Caco-2 (cell line): Measurements from ENCODE around the gene ITGB6. TPM values are rescaled to one million over a fixed set of nuclear protein-coding genes. Genes with fewer than 3 reads are reported as not detected.

ENCODE experiments used
- BruUV-seq: library from RNA; stranded (reverse); fragments of 400-500 nt; replicated peaks from 2 replicates; lab custom pipeline; 2021; lab: Mats Ljungman, UMichigan
- CTCF ChIA-PET: fragments of 300-600 bp; sonication (Branson Sonifier 250); formaldehyde crosslinking; loops from one replicate; lab custom pipeline; 2022; ENCODE audit warnings: antibody characterized with exemption; lab: Charles Lee
- POLR2A ChIA-PET: fragments of 300-600 bp; sonication (Branson Sonifier 250); formaldehyde crosslinking; loops from one replicate; lab custom pipeline; 2022; ENCODE audit warnings: antibody characterized with exemption; lab: Charles Lee
- DNase-seq, 2 experiments: peaks; one replicate each; pipeline versions ENCODE4 v3.0.0 to v3.0.0-alpha.2; 2020 to 2022
- H3K27me3 ChIP-seq: replicated peaks from 2 replicates; pipeline ENCODE4 v1.6.0; 2011; ENCODE audit warnings: low read length; ENCODE audit not compliant: control insufficient read depth, insufficient read depth
- H3K36me3 ChIP-seq: 2 replicates; pipeline ENCODE4 v1.5.1; 2011; ENCODE audit warnings: low read length; ENCODE audit not compliant: control insufficient read depth, insufficient read depth
- H3K4me1 ChIP-seq: fragments of 250-450 bp; sonication (Bioruptor Pico); 2 replicates; pipeline ENCODE4 v1.5.1; 2020; ENCODE audit warnings: mild to moderate bottlenecking
- H3K4me3 ChIP-seq: 2 replicates; pipeline ENCODE4 v1.5.1; 2011; ENCODE audit warnings: low read depth, mild to moderate bottlenecking, control low read depth, low read length
- H3K9me3 ChIP-seq: fragments of 250-450 bp; sonication (Bioruptor Pico); 2 replicates; pipeline ENCODE4 v1.5.1; 2020; ENCODE audit warnings: mild to moderate bottlenecking, moderate library complexity
- H3K27ac Mint-ChIP-seq: one replicate; pipeline ENCODE4 v1.8.0; 2022; ENCODE audit warnings: mixed read lengths; ENCODE audit not compliant: unreplicated experiment
- H3K27me3 Mint-ChIP-seq: one replicate; pipeline ENCODE4 v1.8.0; 2022; ENCODE audit warnings: mixed read lengths; ENCODE audit not compliant: insufficient read depth, unreplicated experiment
- H3K36me3 Mint-ChIP-seq: one replicate; pipeline ENCODE4 v1.8.0; 2022; ENCODE audit warnings: mild to moderate bottlenecking, mixed read lengths; ENCODE audit not compliant: insufficient read depth, unreplicated experiment
- H3K4me1 Mint-ChIP-seq: one replicate; pipeline ENCODE4 v1.8.0; 2022; ENCODE audit warnings: low read depth, mixed read lengths; ENCODE audit not compliant: unreplicated experiment
- H3K4me3 Mint-ChIP-seq: one replicate; pipeline ENCODE4 v1.8.0; 2022; ENCODE audit warnings: mild to moderate bottlenecking, moderate library complexity, mixed read lengths; ENCODE audit not compliant: unreplicated experiment
- H3K9me3 Mint-ChIP-seq: one replicate; pipeline ENCODE4 v1.8.0; 2022; ENCODE audit warnings: mixed read lengths; ENCODE audit not compliant: unreplicated experiment
- intact Hi-C: fragments of 100-400 bp; cut with micrococcal nuclease; formaldehyde crosslinking; loops from one replicate; pipeline ENCODE4 v1.10.0; 2022; ENCODE audit not compliant: unreplicated experiment
- total RNA-seq: library from RNA; stranded (reverse); gene quantifications from 2 replicates; pipeline ENCODE4 v1.2.3, GENCODE V29; 2022
- TF ChIP-seq, protein P1 (sequence below), 2 experiments: fragments of 200-600 bp in 1 of 2; IDR thresholded peaks; 1 replicate in 1 of 2; 2 replicates in 1 of 2; pipeline versions ENCODE4 v1.5.1 to v1.8.0; 2011 to 2022; ENCODE audit warnings: antibody characterized with exemption in 1 of 2, control low read depth in 1 of 2, inconsistent platforms in 1 of 2, low read depth in 1 of 2, low read length in 1 of 2, mild to moderate bottlenecking in 1 of 2, moderate library complexity in 1 of 2; ENCODE audit not compliant: insufficient read depth in 1 of 2, severe bottlenecking in 1 of 2, unreplicated experiment in 1 of 2

Gene ITGB6
- total RNA-seq, 1 experiment from 2014 or later = 1.7 TPM

DNA sequence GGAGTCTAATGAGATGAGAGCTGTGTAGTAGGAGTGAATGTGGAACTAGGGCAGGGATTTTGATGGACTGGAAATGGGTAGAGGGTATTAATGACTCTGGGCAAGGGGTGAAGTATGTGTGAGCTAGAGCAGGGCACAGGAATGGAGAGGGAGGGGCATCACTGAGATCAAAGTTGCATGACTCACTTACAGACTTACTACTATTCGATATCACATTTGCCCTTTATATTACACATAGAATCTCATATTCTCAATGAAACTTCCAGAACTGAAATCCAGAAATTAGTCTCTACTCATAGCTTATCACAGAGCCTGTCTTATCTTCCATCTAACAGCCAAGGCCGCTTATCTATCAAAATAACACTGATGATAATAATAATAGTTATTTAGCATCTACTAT is 20.0 kb upstream of the ITGB6 start:
- no peak overlapping the region for H3K4me3 Mint-ChIP-seq
- no peaks in the 10 kb centered on the region for H3K36me3 Mint-ChIP-seq
- Histone ChIP-seq H3K4me3 (no peak overlapping the region), H3K4me1 (peaks cover 29% of the 10 kb centered on the region), H3K36me3 (no peaks in the 10 kb centered on the region), H3K9me3 (no peaks in the 10 kb centered on the region), H3K27me3 (no peaks in the 10 kb centered on the region)
- CTCF ChIA-PET = no interaction called here
- H3K27ac Mint-ChIP-seq = no peak overlapping the region
- TF ChIP-seq, protein P1, sequence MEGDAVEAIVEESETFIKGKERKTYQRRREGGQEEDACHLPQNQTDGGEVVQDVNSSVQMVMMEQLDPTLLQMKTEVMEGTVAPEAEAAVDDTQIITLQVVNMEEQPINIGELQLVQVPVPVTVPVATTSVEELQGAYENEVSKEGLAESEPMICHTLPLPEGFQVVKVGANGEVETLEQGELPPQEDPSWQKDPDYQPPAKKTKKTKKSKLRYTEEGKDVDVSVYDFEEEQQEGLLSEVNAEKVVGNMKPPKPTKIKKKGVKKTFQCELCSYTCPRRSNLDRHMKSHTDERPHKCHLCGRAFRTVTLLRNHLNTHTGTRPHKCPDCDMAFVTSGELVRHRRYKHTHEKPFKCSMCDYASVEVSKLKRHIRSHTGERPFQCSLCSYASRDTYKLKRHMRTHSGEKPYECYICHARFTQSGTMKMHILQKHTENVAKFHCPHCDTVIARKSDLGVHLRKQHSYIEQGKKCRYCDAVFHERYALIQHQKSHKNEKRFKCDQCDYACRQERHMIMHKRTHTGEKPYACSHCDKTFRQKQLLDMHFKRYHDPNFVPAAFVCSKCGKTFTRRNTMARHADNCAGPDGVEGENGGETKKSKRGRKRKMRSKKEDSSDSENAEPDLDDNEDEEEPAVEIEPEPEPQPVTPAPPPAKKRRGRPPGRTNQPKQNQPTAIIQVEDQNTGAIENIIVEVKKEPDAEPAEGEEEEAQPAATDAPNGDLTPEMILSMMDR (IDR thresholded peaks at IDR 0.05; ENCODE audit: insufficient read depth in 1 of 2, low read depth in 1 of 2, low read length in 1 of 2, severe bottlenecking in 1 of 2, unreplicated experiment in 1 of 2) = no peak
- H3K27me3 Mint-ChIP-seq = peaks cover 5% of the 10 kb centered on the region
- H3K4me1 Mint-ChIP-seq = peaks cover 20% of the 10 kb centered on the region
- intact Hi-C loops = no loop called here
- no peak for DNase-seq
- H3K9me3 Mint-ChIP-seq = no peaks in the 10 kb centered on the region
- no TSS peak for BruUV-seq
- POLR2A ChIA-PET = no interaction called here

DNA sequence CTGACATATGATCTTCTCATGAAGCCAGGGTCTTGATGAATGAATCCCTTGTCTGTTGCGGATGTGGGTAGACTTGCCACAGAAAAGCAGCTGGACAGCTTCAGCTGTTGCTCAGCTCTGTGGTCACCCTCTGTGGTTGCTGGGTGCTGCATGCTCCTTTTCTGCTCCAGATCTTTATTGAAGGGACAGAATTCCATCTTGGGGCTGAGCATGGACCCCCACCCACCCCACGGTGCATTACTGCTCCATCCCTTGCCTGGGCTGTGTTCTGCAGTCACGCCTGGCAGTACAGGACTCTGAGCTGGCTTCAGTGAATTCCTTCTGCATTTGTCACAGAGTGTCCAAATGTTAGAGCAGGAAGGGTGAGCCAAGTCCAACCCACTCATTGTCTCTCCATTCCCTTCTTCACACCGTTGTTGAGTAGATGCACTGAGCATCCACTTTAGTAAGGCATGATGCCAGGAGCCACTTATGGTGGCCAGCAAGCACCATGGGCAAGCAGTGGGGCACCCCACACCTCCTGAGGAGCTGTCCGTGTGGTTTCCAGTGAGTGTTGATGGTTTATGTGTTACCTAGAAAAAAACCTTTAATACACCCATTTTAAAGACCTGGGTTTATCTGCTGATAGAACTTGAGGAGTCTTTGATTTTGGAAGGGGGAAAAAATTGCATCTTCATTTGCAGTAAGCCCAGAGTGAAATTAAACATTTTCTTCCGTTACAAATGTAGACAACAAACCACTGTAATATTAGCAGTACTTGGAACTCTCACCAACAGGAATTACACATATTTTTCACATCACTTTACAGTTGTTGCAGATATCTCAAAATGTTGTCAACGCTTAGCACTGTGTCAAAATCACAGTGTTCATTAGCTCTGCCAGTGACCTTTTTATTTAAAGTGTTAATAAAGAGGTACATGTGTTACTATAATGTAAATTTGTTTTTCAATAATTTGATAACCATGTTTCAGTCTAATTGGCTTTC is 14.7 kb upstream of the ITGB6 start:
- Histone ChIP-seq H3K4me1 (no peaks in the 10 kb centered on the region), H3K36me3 (no peaks in the 10 kb centered on the region), H3K9me3 (no peaks in the 10 kb centered on the region), H3K27me3 (no peaks in the 10 kb centered on the region; the same call in 1 of the 2 replicates), H3K4me3 (no peak overlapping the region)
- Mint-ChIP-seq H3K36me3 (no peaks in the 10 kb centered on the region), H3K4me3 (no peak overlapping the region), H3K4me1 (peaks cover 4% of the 10 kb centered on the region), H3K9me3 (no peaks in the 10 kb centered on the region), H3K27me3 (peaks cover 5% of the 10 kb centered on the region), H3K27ac (no peak overlapping the region)
- TF ChIP-seq, protein P1 (IDR thresholded peaks at IDR 0.05; ENCODE audit: insufficient read depth in 1 of 2, low read depth in 1 of 2, low read length in 1 of 2, severe bottlenecking in 1 of 2, unreplicated experiment in 1 of 2) = no peak
- intact Hi-C loops = no loop called here
- ChIA-PET POLR2A (no interaction called here), CTCF (no interaction called here)
- no TSS peak for BruUV-seq
- DNase-seq = no peak

DNA sequence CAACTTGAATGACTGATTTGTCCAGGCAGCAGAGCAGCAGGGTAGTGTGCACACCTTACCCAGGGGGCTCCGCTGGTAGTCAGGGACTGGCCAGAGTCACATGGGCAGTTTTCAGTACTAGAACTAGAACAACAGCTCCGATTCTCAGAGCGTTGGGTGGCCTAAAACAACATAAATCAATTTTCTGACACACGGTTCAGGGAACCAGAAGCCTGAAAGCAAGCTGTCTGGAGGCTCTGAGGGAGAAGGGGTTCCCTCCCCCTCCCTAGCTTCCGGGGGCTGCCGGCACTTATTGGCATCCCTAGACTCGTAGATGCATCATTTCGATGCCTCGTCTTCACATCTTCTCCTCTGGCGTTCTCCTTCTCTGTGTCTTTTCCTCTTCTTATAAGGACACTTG is 13.4 kb upstream of the ITGB6 start:
- Histone ChIP-seq H3K4me1 (no peaks in the 10 kb centered on the region), H3K4me3 (no peak overlapping the region), H3K9me3 (no peaks in the 10 kb centered on the region), H3K36me3 (no peaks in the 10 kb centered on the region), H3K27me3 (no peaks in the 10 kb centered on the region; the same call in 1 of the 2 replicates)
- intact Hi-C loops = no loop called here
- ChIA-PET POLR2A (no interaction called here), CTCF (no interaction called here)
- Mint-ChIP-seq H3K27me3 (peaks cover 5% of the 10 kb centered on the region), H3K4me1 (peaks cover 8% of the 10 kb centered on the region), H3K4me3 (no peak overlapping the region), H3K36me3 (no peaks in the 10 kb centered on the region), H3K27ac (no peak overlapping the region), H3K9me3 (no peaks in the 10 kb centered on the region)
- TF ChIP-seq, protein P1 (IDR thresholded peaks at IDR 0.05; ENCODE audit: insufficient read depth in 1 of 2, low read depth in 1 of 2, low read length in 1 of 2, severe bottlenecking in 1 of 2, unreplicated experiment in 1 of 2) = no peak
- BruUV-seq = no TSS peak
- no peak for DNase-seq
